HG03139 (cell line): Measurements from ENCODE around the gene COX7A1.

Experiments
- ATAC-seq: cut with Tn5 transposase; IDR thresholded peaks from one replicate; pipeline ENCODE4 v1.9.1; 2021; ENCODE audit not compliant: unreplicated experiment

Gene COX7A1

GRCh38 chr19:36113425-36113824, 38.8 kb downstream of the COX7A1 start:
- ATAC-seq, result no peak

- ATAC-seq, result no peak
These were observed 39.6 kb downstream of the COX7A1 start for GRCh38 chr19:36112678-36113077.

- ATAC-seq, result no peak
These were observed 41.1 kb downstream of the COX7A1 start for GRCh38 chr19:36111200-36111539.

GRCh38 chr19:36110487-36111199, 41.6 kb downstream of the COX7A1 start, which contains the start of gene OVOL3:
Gene OVOL3 (plus strand): TSS chr19:36111143. CDS start chr19:36111203, 60 bp downstream.
- no peak for ATAC-seq

GRCh38 chr19:36108684-36109083, 43.6 kb downstream of the COX7A1 start:
- ATAC-seq, result no peak

GRCh38 chr19:36106991-36107390, 45.3 kb downstream of the COX7A1 start:
- ATAC-seq, result no peak

- ATAC-seq, result no peak
These were observed 45.8 kb downstream of the COX7A1 start for GRCh38 chr19:36106441-36106840.

GRCh38 chr19:36103842-36104552, 48.2 kb downstream of the COX7A1 start:
- ATAC-seq, result no peak

- no peak for ATAC-seq
These were observed 49.1 kb downstream of the COX7A1 start for GRCh38 chr19:36103040-36103626.

- ATAC-seq, result no peak
These were observed 50.5 kb downstream of the COX7A1 start for GRCh38 chr19:36101550-36102327.
